Smooth muscle cell (in vitro differentiated cells): Measurements from ENCODE around the gene MAN1C1. TPM values are rescaled to one million over a fixed set of nuclear protein-coding genes. Genes with fewer than 3 reads are reported as not detected.

ENCODE experiments used
- DNase-seq: peaks from one replicate; lab custom pipeline; 2025; ENCODE audit not compliant: unreplicated experiment; lab: John Stamatoyannopoulos, UW
- H2AFZ ChIP-seq: fragments of 200-600 bp; sonication (generic); 2 replicates; pipeline ENCODE4 v1.6.0; 2016; ENCODE audit warnings: antibody characterized with exemption, low read depth, mild to moderate bottlenecking
- H3F3A ChIP-seq: fragments of 200-600 bp; sonication (generic); 2 replicates; pipeline ENCODE4 v1.6.0; 2017; ENCODE audit warnings: antibody characterized with exemption, low read depth
- H3K27ac ChIP-seq: fragments of 200-600 bp; sonication (generic); 2 replicates; pipeline ENCODE4 v1.5.1; 2016; ENCODE audit warnings: low read depth, mild to moderate bottlenecking
- H3K27me3 ChIP-seq: fragments of 200-600 bp; sonication (generic); 2 replicates; pipeline ENCODE4 v1.6.1; 2016; ENCODE audit warnings: low read depth, mild to moderate bottlenecking
- H3K36me3 ChIP-seq: fragments of 200-600 bp; sonication (generic); 2 replicates; pipeline ENCODE4 v1.5.1; 2016; ENCODE audit warnings: low read depth
- H3K4me1 ChIP-seq: fragments of 200-600 bp; sonication (generic); 2 replicates; pipeline ENCODE4 v1.5.1; 2016; ENCODE audit warnings: low read depth
- H3K4me2 ChIP-seq: fragments of 200-600 bp; sonication (generic); 2 replicates; pipeline ENCODE4 v1.6.0; 2016; ENCODE audit warnings: mild to moderate bottlenecking
- H3K4me3 ChIP-seq: fragments of 200-600 bp; sonication (generic); 2 replicates; pipeline ENCODE4 v1.5.1; 2016; ENCODE audit warnings: mild to moderate bottlenecking
- H3K79me2 ChIP-seq: fragments of 200-600 bp; sonication (generic); 2 replicates; pipeline ENCODE4 v1.6.0; 2016; ENCODE audit warnings: low read depth, mild to moderate bottlenecking
- H3K9ac ChIP-seq: fragments of 200-600 bp; sonication (generic); 2 replicates; pipeline ENCODE4 v1.6.0; 2016; ENCODE audit warnings: low read depth
- H3K9me3 ChIP-seq: fragments of 200-600 bp; sonication (generic); replicated peaks from 2 replicates; pipeline ENCODE4 v1.5.1; 2016; ENCODE audit warnings: low read depth
- H4K20me1 ChIP-seq: fragments of 200-600 bp; sonication (generic); 2 replicates; pipeline ENCODE4 v1.6.0; 2016; ENCODE audit warnings: low read depth
- CTCF ChIP-seq: fragments of 200-600 bp; sonication (generic); IDR thresholded peaks from 2 replicates; pipeline ENCODE4 v1.5.1; 2017; ENCODE audit warnings: borderline replicate concordance, mild to moderate bottlenecking, antibody characterized with exemption; ENCODE audit not compliant: insufficient read depth, poor library complexity, severe bottlenecking
- WGBS: methylation state at CpG from one replicate; pipeline ENCODE4 v1.1.7; 2016; ENCODE audit warnings: low lambda C conversion rate; 5-methylcytosine and 5-hydroxymethylcytosine counted together
- polyA plus RNA-seq: library from polyadenylated mRNA; unstranded; fragments of >200 nt; fragmentation: Nextera tagmentation; extraction: Ambion mirVana; gene quantifications from 2 replicates; pipeline ENCODE4 v1.2.1, GENCODE V29; 2016
- total RNA-seq: library from RNA; depleted of rRNA; stranded (reverse); fragments of >200 nt; gene quantifications from 2 replicates; pipeline ENCODE4 v1.2.3, GENCODE V29; 2014

Gene MAN1C1
- total and polyA plus RNA-seq, 2 experiments from 2014 or later: 4.4 to 10.5 TPM

GRCh38 chr1:25724201-25724600 is 107.6 kb downstream of the MAN1C1 start:
- Histone ChIP-seq H3K9me3 (no peaks in the 10 kb centered on the region), H3K4me2 (no peak overlapping the region), H3F3A (no peaks in the 10 kb centered on the region), H3K9ac (no peak overlapping the region), H3K4me1 (peaks cover 22% of the 10 kb centered on the region), H3K27me3 (no peaks in the 10 kb centered on the region), H3K27ac (no peak overlapping the region), H2AFZ (no peak overlapping the region), H4K20me1 (no peaks in the 10 kb centered on the region), H3K4me3 (no peak overlapping the region), H3K36me3 (no peaks in the 10 kb centered on the region), H3K79me2 (no peaks in the 10 kb centered on the region)
- 85% methylated on average over 7 of the region's 7 CpGs for WGBS
- no peak for DNase-seq
- no peak for TF ChIP-seq CTCF

- Histone ChIP-seq H3K79me2 (no peaks in the 10 kb centered on the region), H3K27ac (no peak overlapping the region), H3K9me3 (no peaks in the 10 kb centered on the region), H3K4me1 (peaks cover 22% of the 10 kb centered on the region), H3K9ac (no peak overlapping the region), H2AFZ (no peak overlapping the region), H3K4me3 (no peak overlapping the region), H3K36me3 (no peaks in the 10 kb centered on the region), H4K20me1 (peaks cover 3% of the 10 kb centered on the region), H3K4me2 (no peak overlapping the region), H3F3A (no peaks in the 10 kb centered on the region), H3K27me3 (no peaks in the 10 kb centered on the region)
- no peak for TF ChIP-seq CTCF
- WGBS: 97% methylated on average over 2 of the region's 2 CpGs
- no peak for DNase-seq
Measured at GRCh38 chr1:25724966-25725365, 108.4 kb downstream of the MAN1C1 start.

- H3K27ac ChIP-seq: no peak overlapping the region
- H2AFZ ChIP-seq: no peak overlapping the region
- no peak for DNase-seq
- H3K4me2 ChIP-seq: no peak overlapping the region
- no peaks in the 10 kb centered on the region for H3K9me3 ChIP-seq
- no peaks in the 10 kb centered on the region for H3K27me3 ChIP-seq
- H3K4me1 ChIP-seq: peaks cover 22% of the 10 kb centered on the region
- H3K4me3 ChIP-seq: no peak overlapping the region
- H4K20me1 ChIP-seq: peaks cover 5% of the 10 kb centered on the region
- H3K79me2 ChIP-seq: no peaks in the 10 kb centered on the region
- TF ChIP-seq CTCF: no peak
- H3K9ac ChIP-seq: no peak overlapping the region
- 93% methylated on average over 8 of the region's 8 CpGs for WGBS
- H3F3A ChIP-seq: no peaks in the 10 kb centered on the region
- no peaks in the 10 kb centered on the region for H3K36me3 ChIP-seq
Measured at GRCh38 chr1:25725482-25725881, 108.9 kb downstream of the MAN1C1 start.

GRCh38 chr1:25727088-25727487 is 110.5 kb downstream of the MAN1C1 start:
- H3K4me3 ChIP-seq: no peak overlapping the region
- H4K20me1 ChIP-seq: peaks cover 12% of the 10 kb centered on the region
- peaks cover 22% of the 10 kb centered on the region for H3K4me1 ChIP-seq
- H3K9me3 ChIP-seq: no peaks in the 10 kb centered on the region
- no peak overlapping the region for H3K27ac ChIP-seq
- H3K79me2 ChIP-seq: no peaks in the 10 kb centered on the region
- no peak for TF ChIP-seq CTCF
- no peak overlapping the region for H2AFZ ChIP-seq
- no peaks in the 10 kb centered on the region for H3K36me3 ChIP-seq
- no peak overlapping the region for H3K4me2 ChIP-seq
- no peaks in the 10 kb centered on the region for H3K27me3 ChIP-seq
- no peak overlapping the region for H3K9ac ChIP-seq
- 81% methylated on average over 8 of the region's 8 CpGs for WGBS
- no peaks in the 10 kb centered on the region for H3F3A ChIP-seq
- DNase-seq: no peak
